ENCODE results near the gene KDM2B.

KDM2B gene

DNA sequence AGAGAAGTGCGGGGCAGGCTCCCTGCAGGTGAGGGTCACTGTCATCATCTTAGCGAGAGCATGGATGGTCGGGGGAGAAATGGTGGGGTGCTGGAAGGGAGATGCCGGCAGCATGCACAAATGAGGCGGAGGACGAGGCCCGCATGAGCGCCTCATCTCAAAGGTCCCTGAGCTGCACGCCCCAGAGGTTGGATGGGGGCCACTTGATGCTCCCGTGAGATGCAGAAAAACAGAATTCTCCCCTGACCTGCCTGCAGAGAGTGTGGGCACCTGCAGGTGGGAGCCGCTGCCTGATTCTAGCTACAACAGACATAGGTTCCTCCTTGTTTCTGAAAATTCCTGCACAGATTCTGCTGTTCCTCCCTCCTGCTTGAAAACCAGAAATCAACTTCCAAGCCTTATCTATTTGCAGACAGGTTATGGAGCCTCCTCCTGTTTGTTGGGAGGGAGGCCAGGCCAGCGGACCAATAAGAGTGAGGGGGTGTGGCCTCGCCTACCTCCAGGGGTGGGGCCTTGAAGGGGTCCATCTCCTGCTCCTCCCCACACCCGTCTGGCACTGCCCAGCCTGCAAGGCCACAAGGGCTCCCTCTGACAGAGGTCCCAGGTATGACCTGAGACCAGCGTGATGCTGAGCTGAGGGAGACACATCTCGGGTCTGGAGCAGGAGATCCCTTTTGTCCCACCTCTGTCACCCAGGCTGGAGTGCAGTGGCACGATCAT is 67.2 kb downstream of the KDM2B start:
- no peaks in the 10 kb centered on the region for H3K4me1 ChIP-seq (ENCODE audit: low read length)
- no peak overlapping the region for H3K27ac ChIP-seq (ENCODE audit: low read length)
- no peaks in the 10 kb centered on the region for H3K79me2 ChIP-seq (ENCODE audit: low read length)
- H3K9me3 ChIP-seq (replicated peaks; ENCODE audit: insufficient read depth, low read length) = no peaks in the 10 kb centered on the region
- peak; percentile 6 for DNase-seq
- H3K4me3 ChIP-seq (ENCODE audit: low read length) = no peak overlapping the region
- no peaks in the 10 kb centered on the region for H3K9me2 ChIP-seq (replicated peaks; ENCODE audit: insufficient read depth, low read length)
- H4K20me1 ChIP-seq (ENCODE audit: insufficient read depth, low read length) = no peaks in the 10 kb centered on the region
- TF ChIP-seq, protein P1, sequence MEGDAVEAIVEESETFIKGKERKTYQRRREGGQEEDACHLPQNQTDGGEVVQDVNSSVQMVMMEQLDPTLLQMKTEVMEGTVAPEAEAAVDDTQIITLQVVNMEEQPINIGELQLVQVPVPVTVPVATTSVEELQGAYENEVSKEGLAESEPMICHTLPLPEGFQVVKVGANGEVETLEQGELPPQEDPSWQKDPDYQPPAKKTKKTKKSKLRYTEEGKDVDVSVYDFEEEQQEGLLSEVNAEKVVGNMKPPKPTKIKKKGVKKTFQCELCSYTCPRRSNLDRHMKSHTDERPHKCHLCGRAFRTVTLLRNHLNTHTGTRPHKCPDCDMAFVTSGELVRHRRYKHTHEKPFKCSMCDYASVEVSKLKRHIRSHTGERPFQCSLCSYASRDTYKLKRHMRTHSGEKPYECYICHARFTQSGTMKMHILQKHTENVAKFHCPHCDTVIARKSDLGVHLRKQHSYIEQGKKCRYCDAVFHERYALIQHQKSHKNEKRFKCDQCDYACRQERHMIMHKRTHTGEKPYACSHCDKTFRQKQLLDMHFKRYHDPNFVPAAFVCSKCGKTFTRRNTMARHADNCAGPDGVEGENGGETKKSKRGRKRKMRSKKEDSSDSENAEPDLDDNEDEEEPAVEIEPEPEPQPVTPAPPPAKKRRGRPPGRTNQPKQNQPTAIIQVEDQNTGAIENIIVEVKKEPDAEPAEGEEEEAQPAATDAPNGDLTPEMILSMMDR (IDR thresholded peaks at IDR 0.05; ENCODE audit: low read length) = no peak
- no peak for TF ChIP-seq EZH2phosphoT487 (IDR thresholded peaks at IDR 0.05; ENCODE audit: low read length)
- no peak for TF ChIP-seq EZH2 (optimal IDR thresholded peaks at IDR 0.05; ENCODE audit: low read depth, low read length)
- no peak overlapping the region for H3K4me2 ChIP-seq (ENCODE audit: low read depth, low read length)
- no peaks in the 10 kb centered on the region for H3K27me3 ChIP-seq (replicated peaks; ENCODE audit: insufficient read depth, low read length)
- H3F3A ChIP-seq (ENCODE audit: insufficient read depth, low read length) = no peaks in the 10 kb centered on the region
- H3K9ac ChIP-seq (ENCODE audit: low read length) = no peak overlapping the region
- no peak overlapping the region for H2AFZ ChIP-seq (ENCODE audit: low read length)
- no peaks in the 10 kb centered on the region for H3K36me3 ChIP-seq (replicated peaks; ENCODE audit: insufficient read depth, low read length)

DNA sequence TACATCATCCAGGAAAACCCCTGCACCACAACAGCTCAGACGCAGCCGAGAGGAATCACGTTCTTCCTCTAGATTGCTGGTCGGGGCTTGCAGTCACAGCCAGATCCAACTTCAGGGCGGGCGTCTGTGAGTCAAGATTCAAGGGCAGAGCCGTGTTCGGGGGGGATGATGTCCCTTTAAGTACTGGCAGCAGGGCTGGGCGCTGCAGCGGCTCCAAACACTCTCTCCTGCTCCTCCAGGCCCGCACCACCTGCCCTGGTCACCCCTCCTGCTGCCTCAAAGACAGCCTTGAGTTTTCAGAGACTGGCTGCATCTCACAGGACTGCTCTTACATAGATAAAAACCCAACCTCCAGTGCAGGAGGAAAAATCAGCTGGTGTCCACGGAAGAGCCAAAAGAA is 68.3 kb downstream of the KDM2B start:
- Histone ChIP-seq H4K20me1 (ENCODE audit: insufficient read depth, low read length) (no peaks in the 10 kb centered on the region), H3K9me2 (replicated peaks; ENCODE audit: insufficient read depth, low read length) (no peaks in the 10 kb centered on the region), H3F3A (ENCODE audit: insufficient read depth, low read length) (no peaks in the 10 kb centered on the region), H2AFZ (ENCODE audit: low read length) (no peak overlapping the region), H3K4me1 (ENCODE audit: low read length) (no peaks in the 10 kb centered on the region), H3K36me3 (replicated peaks; ENCODE audit: insufficient read depth, low read length) (no peaks in the 10 kb centered on the region), H3K9me3 (replicated peaks; ENCODE audit: insufficient read depth, low read length) (no peaks in the 10 kb centered on the region), H3K27me3 (replicated peaks; ENCODE audit: insufficient read depth, low read length) (no peaks in the 10 kb centered on the region), H3K79me2 (ENCODE audit: low read length) (no peaks in the 10 kb centered on the region), H3K4me2 (ENCODE audit: low read depth, low read length) (no peak overlapping the region), H3K4me3 (ENCODE audit: low read length) (no peak overlapping the region), H3K27ac (ENCODE audit: low read length) (no peak overlapping the region), H3K9ac (ENCODE audit: low read length) (no peak overlapping the region)
- TF ChIP-seq, protein P1 (IDR thresholded peaks at IDR 0.05; ENCODE audit: low read length) = no peak
- no peak for TF ChIP-seq EZH2phosphoT487 (IDR thresholded peaks at IDR 0.05; ENCODE audit: low read length)
- no peak for TF ChIP-seq EZH2 (optimal IDR thresholded peaks at IDR 0.05; ENCODE audit: low read depth, low read length)
- no peak for DNase-seq

DNA sequence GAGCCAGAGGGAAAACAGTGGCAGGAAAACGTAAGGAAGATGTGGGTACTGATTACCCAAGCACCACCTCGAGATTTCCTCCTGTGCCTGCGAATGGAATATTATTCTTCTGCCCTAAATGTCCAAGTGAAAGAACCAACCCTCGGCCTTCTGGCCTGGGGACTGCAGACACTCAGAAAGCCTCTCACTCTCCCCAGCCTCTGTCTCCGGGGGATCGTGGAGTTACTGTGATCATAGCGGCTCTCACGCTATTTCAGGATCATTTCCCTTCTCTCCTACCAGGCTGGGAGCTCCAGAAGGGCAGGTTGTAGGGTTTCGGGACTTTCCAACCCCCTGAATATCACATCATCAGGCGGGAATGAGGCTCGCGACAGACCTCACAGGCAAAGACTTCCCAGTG is 68.9 kb downstream of the KDM2B start:
- Histone ChIP-seq H3K27ac (ENCODE audit: low read length) (no peak overlapping the region), H3K79me2 (ENCODE audit: low read length) (no peaks in the 10 kb centered on the region), H3F3A (ENCODE audit: insufficient read depth, low read length) (no peaks in the 10 kb centered on the region), H3K9me3 (replicated peaks; ENCODE audit: insufficient read depth, low read length) (no peaks in the 10 kb centered on the region), H2AFZ (ENCODE audit: low read length) (no peak overlapping the region), H3K9me2 (replicated peaks; ENCODE audit: insufficient read depth, low read length) (no peaks in the 10 kb centered on the region), H3K4me2 (ENCODE audit: low read depth, low read length) (no peak overlapping the region), H3K27me3 (replicated peaks; ENCODE audit: insufficient read depth, low read length) (no peaks in the 10 kb centered on the region), H3K36me3 (replicated peaks; ENCODE audit: insufficient read depth, low read length) (no peaks in the 10 kb centered on the region), H3K4me1 (ENCODE audit: low read length) (no peaks in the 10 kb centered on the region), H3K9ac (ENCODE audit: low read length) (no peak overlapping the region), H3K4me3 (ENCODE audit: low read length) (no peak overlapping the region), H4K20me1 (ENCODE audit: insufficient read depth, low read length) (no peaks in the 10 kb centered on the region)
- no peak for DNase-seq
- TF ChIP-seq, protein P1 (IDR thresholded peaks at IDR 0.05; ENCODE audit: low read length) = no peak
- TF ChIP-seq EZH2 (optimal IDR thresholded peaks at IDR 0.05; ENCODE audit: low read depth, low read length) = no peak
- TF ChIP-seq EZH2phosphoT487 (IDR thresholded peaks at IDR 0.05; ENCODE audit: low read length) = no peak

All from MM.1S (cell line).